ENCODE measurements around the gene EIF4A3. TPM values are rescaled to one million over a fixed set of nuclear protein-coding genes. Genes with fewer than 3 reads are reported as not detected.

Gene EIF4A3
- total and polyA plus RNA-seq, 12 donors: 16.2 to 51.0 (median 34.3) TPM

- Histone ChIP-seq H3K4me3 (no peak overlapping the region), H3K36me3 (no peaks in the 10 kb centered on the region), H3K27ac (no peak overlapping the region), H3K4me1 (peaks cover 0 to 21% (median 14%) of the 10 kb centered on the region in 9 donors), H3K9me3 (no peaks in the 10 kb centered on the region), H3K27me3 (no peaks in the 10 kb centered on the region)
- intact Hi-C loops (cut with DNase I): loop anchor here in 3 of 10 donors (2.0 to 5.0 kb wide), 4 partner anchors 47 to 159 kb away; partner anchors contain the start of gene EIF4A3 (in 2 of the 3)
- ATAC-seq: no peak
- TF ChIP-seq CTCF (IDR thresholded peaks at IDR 0.05): no peak
- DNase-seq: no peak
- WGBS, 2 donors: 84 to 94% methylated on average over 27 of the region's 27 CpGs
These were observed 47.5 kb downstream of the EIF4A3 start for GRCh38 chr17:80099291-80100034.

GRCh38 chr17:80097844-80098691, 48.9 kb downstream of the EIF4A3 start:
- Histone ChIP-seq H3K27me3 (no peaks in the 10 kb centered on the region), H3K4me1 (peaks cover 0 to 34% (median 14%) of the 10 kb centered on the region in 9 donors), H3K4me3 (no peak overlapping the region), H3K9me3 (no peaks in the 10 kb centered on the region), H3K27ac (no peak overlapping the region), H3K36me3 (no peaks in the 10 kb centered on the region)
- DNase-seq (no peak), ATAC-seq (no peak)
- intact Hi-C loops (cut with DNase I): no loop called here
- TF ChIP-seq CTCF (IDR thresholded peaks at IDR 0.05): no peak
- 91 to 94% methylated on average over 23 of the region's 23 CpGs for WGBS, 2 donors

- peaks cover 0 to 32% (median 10%) of the 10 kb centered on the region in 9 donors for H3K4me1 ChIP-seq
- H3K9me3 ChIP-seq: no peaks in the 10 kb centered on the region
- no peak for DNase-seq
- TF ChIP-seq CTCF (IDR thresholded peaks at IDR 0.05): no peak
- H3K27ac ChIP-seq: no peak overlapping the region
- intact Hi-C loops (cut with DNase I): no loop called here
- no peaks in the 10 kb centered on the region for H3K36me3 ChIP-seq
- 88 to 92% methylated on average over 17 of the region's 17 CpGs for WGBS, 2 donors
- no peak overlapping the region for H3K4me3 ChIP-seq
- H3K27me3 ChIP-seq: no peaks in the 10 kb centered on the region
- no peak for ATAC-seq
These were observed 49.8 kb downstream of the EIF4A3 start for GRCh38 chr17:80097127-80097621.

GRCh38 chr17:80096561-80097021, 50.3 kb downstream of the EIF4A3 start:
- intact Hi-C loops (cut with DNase I): no loop called here
- Histone ChIP-seq H3K27ac (no peak overlapping the region), H3K4me1 (peaks cover 0 to 33% (median 5%) of the 10 kb centered on the region in 9 donors), H3K27me3 (no peaks in the 10 kb centered on the region), H3K4me3 (no peak overlapping the region), H3K36me3 (no peaks in the 10 kb centered on the region), H3K9me3 (no peaks in the 10 kb centered on the region)
- no peak for ATAC-seq
- no peak for TF ChIP-seq CTCF (IDR thresholded peaks at IDR 0.05)
- DNase-seq: no peak
- WGBS, 2 donors: 79 to 85% methylated on average over 12 of the region's 12 CpGs

Data from heart right ventricle (tissue), 16 donors.